Measurements from ENCODE around the gene CTNND2.

Gene CTNND2

DNA sequence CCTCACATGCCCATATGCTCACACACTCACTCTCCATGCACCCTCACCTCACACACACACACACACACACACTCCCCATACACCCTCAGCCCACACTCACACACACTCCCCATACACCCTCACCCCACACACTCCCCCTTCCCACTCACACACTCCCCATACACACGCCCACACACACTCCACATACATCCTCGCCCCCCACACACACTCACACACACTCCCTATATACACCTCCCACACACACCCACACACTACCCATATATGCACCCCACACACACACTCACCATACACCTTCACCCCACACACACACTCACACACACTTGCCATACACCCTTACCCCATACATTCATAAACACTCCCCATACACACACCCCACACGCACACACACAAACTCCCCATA, 592.5 kb downstream of the CTNND2 start:
- DNase-seq (ENCODE audit: extremely low read depth, insufficient read length) = no peak
- H3K36me3 ChIP-seq (ENCODE audit: control insufficient read depth, insufficient read depth, low read length) = no peaks in the 10 kb centered on the region
- H3K4me3 ChIP-seq (replicated peaks; ENCODE audit: low read depth, low read length) = no peak overlapping the region
- H3K27me3 ChIP-seq (replicated peaks; ENCODE audit: control insufficient read depth, insufficient read depth, low read length) = no peaks in the 10 kb centered on the region
- TF ChIP-seq, protein P1, sequence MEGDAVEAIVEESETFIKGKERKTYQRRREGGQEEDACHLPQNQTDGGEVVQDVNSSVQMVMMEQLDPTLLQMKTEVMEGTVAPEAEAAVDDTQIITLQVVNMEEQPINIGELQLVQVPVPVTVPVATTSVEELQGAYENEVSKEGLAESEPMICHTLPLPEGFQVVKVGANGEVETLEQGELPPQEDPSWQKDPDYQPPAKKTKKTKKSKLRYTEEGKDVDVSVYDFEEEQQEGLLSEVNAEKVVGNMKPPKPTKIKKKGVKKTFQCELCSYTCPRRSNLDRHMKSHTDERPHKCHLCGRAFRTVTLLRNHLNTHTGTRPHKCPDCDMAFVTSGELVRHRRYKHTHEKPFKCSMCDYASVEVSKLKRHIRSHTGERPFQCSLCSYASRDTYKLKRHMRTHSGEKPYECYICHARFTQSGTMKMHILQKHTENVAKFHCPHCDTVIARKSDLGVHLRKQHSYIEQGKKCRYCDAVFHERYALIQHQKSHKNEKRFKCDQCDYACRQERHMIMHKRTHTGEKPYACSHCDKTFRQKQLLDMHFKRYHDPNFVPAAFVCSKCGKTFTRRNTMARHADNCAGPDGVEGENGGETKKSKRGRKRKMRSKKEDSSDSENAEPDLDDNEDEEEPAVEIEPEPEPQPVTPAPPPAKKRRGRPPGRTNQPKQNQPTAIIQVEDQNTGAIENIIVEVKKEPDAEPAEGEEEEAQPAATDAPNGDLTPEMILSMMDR (IDR thresholded peaks at IDR 0.05; ENCODE audit: insufficient read depth, low read length, poor library complexity, severe bottlenecking) = no peak

DNA sequence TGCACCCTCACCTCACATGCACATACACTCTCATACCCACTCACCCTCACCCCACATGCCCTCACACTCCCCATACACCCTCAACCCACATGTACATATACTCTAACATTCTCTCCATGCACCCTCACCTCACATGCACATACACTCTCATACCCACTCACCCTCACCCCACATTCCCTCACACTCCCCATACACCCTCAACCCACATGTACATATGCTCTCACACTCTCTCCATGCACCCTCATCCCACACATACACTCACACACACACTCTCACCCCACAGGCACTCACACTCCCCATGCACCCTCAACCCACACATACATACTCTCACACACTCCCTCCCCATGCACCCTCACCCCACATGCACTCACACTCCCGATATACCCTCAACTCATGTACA, 593.0 kb downstream of the CTNND2 start:
- TF ChIP-seq, protein P1 (IDR thresholded peaks at IDR 0.05; ENCODE audit: insufficient read depth, low read length, poor library complexity, severe bottlenecking) = no peak
- Histone ChIP-seq H3K4me3 (replicated peaks; ENCODE audit: low read depth, low read length) (no peak overlapping the region), H3K27me3 (replicated peaks; ENCODE audit: control insufficient read depth, insufficient read depth, low read length) (no peaks in the 10 kb centered on the region), H3K36me3 (ENCODE audit: control insufficient read depth, insufficient read depth, low read length) (no peaks in the 10 kb centered on the region)
- no peak for DNase-seq (ENCODE audit: extremely low read depth, insufficient read length)

DNA sequence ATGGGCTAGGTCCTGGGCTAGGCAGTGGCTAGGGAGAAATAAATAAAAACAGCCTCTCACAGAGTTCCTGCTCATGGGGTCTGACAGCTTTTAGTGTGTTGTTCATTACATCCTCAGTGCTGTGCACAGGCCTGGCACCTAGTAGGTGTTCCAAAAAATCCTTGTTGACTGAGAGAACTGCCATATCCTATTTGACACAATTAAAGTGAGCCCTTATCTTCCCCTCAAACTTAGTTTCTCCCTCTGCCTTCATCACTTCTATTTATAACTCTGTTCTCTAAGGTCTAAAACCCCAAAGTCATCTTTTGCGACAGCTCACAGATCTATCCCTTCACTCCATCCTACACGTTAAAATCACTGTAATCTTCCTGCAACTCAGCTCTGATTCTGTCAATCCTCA, 594.1 kb downstream of the CTNND2 start:
- H3K36me3 ChIP-seq (ENCODE audit: control insufficient read depth, insufficient read depth, low read length) = no peaks in the 10 kb centered on the region
- H3K27me3 ChIP-seq (replicated peaks; ENCODE audit: control insufficient read depth, insufficient read depth, low read length) = no peaks in the 10 kb centered on the region
- TF ChIP-seq, protein P1 (IDR thresholded peaks at IDR 0.05; ENCODE audit: insufficient read depth, low read length, poor library complexity, severe bottlenecking) = no peak
- DNase-seq (ENCODE audit: extremely low read depth, insufficient read length) = no peak
- H3K4me3 ChIP-seq (replicated peaks; ENCODE audit: low read depth, low read length) = no peak overlapping the region

DNA sequence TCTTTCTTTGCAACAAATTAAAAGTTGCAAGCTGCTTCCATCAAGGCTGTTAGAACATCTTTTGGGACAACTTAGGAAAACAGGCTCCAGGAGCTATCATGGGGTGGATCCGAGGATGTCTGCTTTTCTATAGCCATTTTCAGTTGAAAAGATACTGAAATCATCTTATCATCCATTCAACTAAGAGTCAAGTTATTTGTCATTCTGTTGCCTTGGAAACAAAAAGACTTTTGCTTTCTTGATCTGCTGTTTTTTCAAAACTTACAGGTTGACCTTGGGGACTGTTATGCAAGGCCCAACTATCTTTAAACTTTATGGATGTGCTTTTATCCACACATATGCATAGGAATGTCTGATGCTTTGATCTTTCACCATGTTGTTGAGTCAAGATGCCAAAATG, 597.9 kb downstream of the CTNND2 start:
- Histone ChIP-seq H3K27me3 (replicated peaks; ENCODE audit: control insufficient read depth, insufficient read depth, low read length) (no peaks in the 10 kb centered on the region), H3K36me3 (ENCODE audit: control insufficient read depth, insufficient read depth, low read length) (no peaks in the 10 kb centered on the region)
- TF ChIP-seq, protein P1 (IDR thresholded peaks at IDR 0.05; ENCODE audit: insufficient read depth, low read length, poor library complexity, severe bottlenecking) = no peak

DNA sequence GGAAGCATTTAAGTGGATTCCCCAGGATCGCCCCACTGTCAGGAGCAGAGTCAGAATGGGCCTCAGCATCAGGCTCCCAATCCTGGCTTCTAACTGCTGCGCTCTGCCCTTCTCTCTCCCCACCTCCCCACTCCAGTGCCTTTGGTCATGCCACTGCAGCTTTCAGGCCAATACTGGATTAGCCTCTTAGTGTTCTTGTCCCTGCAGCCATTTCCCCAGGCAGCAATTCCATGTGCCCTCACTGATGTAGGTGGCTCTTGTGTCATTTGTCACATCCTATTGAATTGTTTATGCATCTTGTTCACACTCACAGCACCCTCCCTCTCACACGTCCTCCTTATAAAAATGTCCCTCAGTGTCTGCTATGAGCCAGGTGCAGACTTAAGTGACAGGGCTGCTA, 599.0 kb downstream of the CTNND2 start:
- Histone ChIP-seq H3K36me3 (ENCODE audit: control insufficient read depth, insufficient read depth, low read length) (no peaks in the 10 kb centered on the region), H3K27me3 (replicated peaks; ENCODE audit: control insufficient read depth, insufficient read depth, low read length) (no peaks in the 10 kb centered on the region), H3K4me3 (replicated peaks; ENCODE audit: low read depth, low read length) (no peak overlapping the region)
- TF ChIP-seq, protein P1 (IDR thresholded peaks at IDR 0.05; ENCODE audit: insufficient read depth, low read length, poor library complexity, severe bottlenecking) = no peak
- no peak for DNase-seq (ENCODE audit: extremely low read depth, insufficient read length)

More for the DNA sequence above, 597.9 kb downstream of the CTNND2 start:
- no peak overlapping the region for H3K4me3 ChIP-seq (replicated peaks; ENCODE audit: low read depth, low read length)
- no peak for DNase-seq (ENCODE audit: extremely low read depth, insufficient read length)

DNA sequence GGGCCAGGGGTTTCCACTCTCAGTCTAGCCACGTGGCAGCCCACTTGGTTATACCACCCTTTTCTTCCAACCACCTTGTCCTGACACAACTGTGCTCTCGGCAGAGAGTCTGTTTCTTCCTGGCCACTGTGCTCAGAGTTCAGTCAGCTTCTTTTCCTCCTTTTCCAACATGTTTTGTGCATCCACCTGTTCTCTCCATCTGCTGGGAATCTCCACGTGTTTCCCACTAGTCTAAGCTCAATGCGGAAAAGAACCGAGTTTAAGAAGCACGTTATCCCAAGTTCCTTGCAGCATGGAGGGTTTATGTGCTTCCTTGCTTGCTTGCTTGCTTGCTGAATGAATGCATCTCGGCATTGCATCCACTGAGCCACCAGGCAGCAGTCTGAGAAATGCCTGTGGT, 599.6 kb downstream of the CTNND2 start:
- H3K4me3 ChIP-seq (replicated peaks; ENCODE audit: low read depth, low read length) = no peak overlapping the region
- H3K27me3 ChIP-seq (replicated peaks; ENCODE audit: control insufficient read depth, insufficient read depth, low read length) = no peaks in the 10 kb centered on the region
- H3K36me3 ChIP-seq (ENCODE audit: control insufficient read depth, insufficient read depth, low read length) = no peaks in the 10 kb centered on the region
- TF ChIP-seq, protein P1 (IDR thresholded peaks at IDR 0.05; ENCODE audit: insufficient read depth, low read length, poor library complexity, severe bottlenecking) = no peak
- DNase-seq (ENCODE audit: extremely low read depth, insufficient read length) = no peak
